NCI-H1930 (cell line): ENCODE results near the gene HAL.

Experiments
- DNase-seq, 2 experiments: peaks; one replicate each; lab custom pipeline; 2025; lab: John Stamatoyannopoulos, UW

The HAL gene

GRCh38 chr12:96007729-96008128 lies 11.6 kb upstream of the HAL start:
- DNase-seq, result peak; percentile 14 to 35

- no peak for DNase-seq
These were observed 10.6 kb upstream of the HAL start for GRCh38 chr12:96006727-96007126.

GRCh38 chr12:96000858-96001257 lies 4.7 kb upstream of the HAL start:
- no peak for DNase-seq

GRCh38 chr12:95999484-95999883 lies 3.3 kb upstream of the HAL start:
- DNase-seq, result no peak

GRCh38 chr12:95998611-95999286 lies 2.6 kb upstream of the HAL start:
- DNase-seq, result peak; percentile 25 to 33

- no peak for DNase-seq
These were observed 1.9 kb upstream of the HAL start for GRCh38 chr12:95997911-95998510.

GRCh38 chr12:95997276-95997675 lies 1.1 kb upstream of the HAL start:
- DNase-seq, result no peak

GRCh38 chr12:95995238-95996031 lies 709 bp downstream of the HAL start:
- DNase-seq, result no peak

- DNase-seq, result no peak
These were observed 1.7 kb downstream of the HAL start for GRCh38 chr12:95994476-95994875.

GRCh38 chr12:95993907-95994306 lies 2.2 kb downstream of the HAL start:
- DNase-seq, result no peak

GRCh38 chr12:95990136-95990535 lies 6.0 kb downstream of the HAL start:
- no peak for DNase-seq

- no peak for DNase-seq
These were observed 6.5 kb downstream of the HAL start for GRCh38 chr12:95989504-95990123.

GRCh38 chr12:95988506-95989275 lies 7.5 kb downstream of the HAL start:
- DNase-seq, result no peak

GRCh38 chr12:95986635-95987570 lies 9.2 kb downstream of the HAL start:
- no peak for DNase-seq

- DNase-seq, result no peak
These were observed 11.5 kb downstream of the HAL start for GRCh38 chr12:95984682-95985081.

- no peak for DNase-seq
These were observed 13.5 kb downstream of the HAL start for GRCh38 chr12:95982602-95983001.

GRCh38 chr12:95980437-95980836 lies 15.7 kb downstream of the HAL start:
- DNase-seq, result no peak

- DNase-seq, result no peak
These were observed 17.4 kb downstream of the HAL start for GRCh38 chr12:95978774-95979173.

- no peak for DNase-seq
These were observed 17.8 kb downstream of the HAL start for GRCh38 chr12:95978351-95978750.

- no peak for DNase-seq
These were observed 18.3 kb downstream of the HAL start for GRCh38 chr12:95977764-95978305.
